HG02884 (cell line): Measurements from ENCODE around the gene EXT2.

ENCODE experiments used
- ATAC-seq: cut with Tn5 transposase; IDR thresholded peaks from one replicate; pipeline ENCODE4 v1.9.1; 2021; ENCODE audit warnings: mild to moderate bottlenecking, moderate library complexity; ENCODE audit not compliant: unreplicated experiment

EXT2 gene

GRCh38 chr11:44192462-44193100 is 97.1 kb downstream of the EXT2 start:
- ATAC-seq: peak; percentile 66

DNA sequence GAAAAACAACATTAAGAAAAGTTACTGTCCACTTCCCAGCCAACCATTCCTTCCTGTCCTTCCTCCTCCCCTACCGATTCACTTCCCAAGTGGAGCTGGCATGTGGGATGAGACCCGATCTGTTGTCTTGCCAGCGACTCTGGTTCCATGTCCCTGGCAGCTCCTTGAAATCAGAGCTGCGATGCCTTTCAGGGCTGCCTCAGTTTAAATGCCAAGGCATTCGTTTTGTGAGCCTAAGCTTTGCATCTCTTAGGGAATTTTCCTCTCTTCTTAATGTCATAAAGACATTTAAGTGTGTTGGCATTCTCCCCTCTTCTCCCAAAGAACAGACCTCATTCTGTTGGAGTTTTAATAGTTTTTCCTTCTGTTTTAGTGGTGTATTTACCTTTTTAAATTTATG is 98.4 kb downstream of the EXT2 start:
- no peak for ATAC-seq

DNA sequence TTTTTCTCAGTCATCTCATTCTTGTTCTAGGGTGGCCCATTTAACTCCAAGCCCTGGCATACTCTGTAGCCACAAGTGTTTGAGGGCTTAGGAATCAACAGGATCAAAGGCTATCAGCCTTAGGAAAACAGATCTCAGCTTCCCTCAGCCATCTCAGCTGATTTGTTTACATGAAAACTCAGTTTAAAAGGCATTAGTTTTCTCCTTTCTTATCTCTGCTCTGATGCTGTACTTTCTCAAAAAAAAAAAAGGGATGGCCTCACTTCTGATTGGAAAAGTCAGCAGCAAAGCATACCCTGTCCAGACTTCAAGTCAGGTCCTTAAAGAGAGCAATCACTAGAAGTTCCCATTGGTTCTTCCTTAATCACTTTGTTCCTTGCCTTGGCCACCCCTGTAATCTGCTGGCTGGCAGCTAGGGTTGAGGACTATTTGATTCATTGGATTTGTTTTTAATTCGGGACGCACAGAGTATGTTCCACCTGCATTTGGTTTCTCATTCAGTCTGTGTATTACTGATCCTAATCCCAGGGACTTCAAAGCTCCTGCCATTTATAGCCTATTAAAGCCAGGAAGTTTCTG is 102.8 kb downstream of the EXT2 start:
- ATAC-seq: no peak

DNA sequence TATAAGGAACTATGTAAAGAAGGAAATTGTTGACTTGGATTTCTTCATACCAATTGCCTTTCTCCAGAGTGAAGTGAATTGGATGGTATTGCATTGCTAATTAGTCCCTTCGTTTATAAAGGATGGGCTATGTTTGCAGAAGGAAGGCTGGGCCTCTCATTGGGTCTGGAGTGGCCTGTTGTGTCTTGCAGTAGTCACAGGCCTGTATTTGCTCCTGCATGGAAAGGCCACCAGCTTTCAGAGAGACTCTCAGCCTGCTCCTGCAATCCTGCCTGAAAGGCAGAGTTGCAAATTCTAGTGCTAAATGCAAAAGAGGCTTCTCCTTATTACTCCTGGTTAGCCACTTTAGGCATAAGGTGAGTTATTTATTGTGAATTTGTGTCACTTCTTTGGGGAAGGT is 103.8 kb downstream of the EXT2 start:
- ATAC-seq: no peak

DNA sequence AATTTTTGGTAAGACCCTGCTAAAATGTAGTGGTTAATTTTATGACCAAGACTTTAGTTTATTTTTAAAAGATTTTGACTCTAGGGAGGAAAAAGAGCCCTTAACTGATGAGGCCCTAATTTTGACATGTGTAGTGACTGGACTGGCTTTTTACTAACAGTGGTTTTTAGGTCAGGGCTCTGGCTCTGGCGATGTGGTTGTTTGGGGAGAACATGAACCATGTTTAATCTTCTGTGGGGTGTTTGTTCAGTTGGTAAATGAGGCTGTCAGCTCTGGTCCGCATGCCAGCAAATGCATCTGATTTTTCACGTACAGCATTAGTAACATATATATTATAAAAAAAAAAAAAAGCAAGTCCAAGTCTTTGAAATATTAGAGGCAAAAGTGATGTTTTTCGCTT is 104.3 kb downstream of the EXT2 start:
- ATAC-seq: no peak

DNA sequence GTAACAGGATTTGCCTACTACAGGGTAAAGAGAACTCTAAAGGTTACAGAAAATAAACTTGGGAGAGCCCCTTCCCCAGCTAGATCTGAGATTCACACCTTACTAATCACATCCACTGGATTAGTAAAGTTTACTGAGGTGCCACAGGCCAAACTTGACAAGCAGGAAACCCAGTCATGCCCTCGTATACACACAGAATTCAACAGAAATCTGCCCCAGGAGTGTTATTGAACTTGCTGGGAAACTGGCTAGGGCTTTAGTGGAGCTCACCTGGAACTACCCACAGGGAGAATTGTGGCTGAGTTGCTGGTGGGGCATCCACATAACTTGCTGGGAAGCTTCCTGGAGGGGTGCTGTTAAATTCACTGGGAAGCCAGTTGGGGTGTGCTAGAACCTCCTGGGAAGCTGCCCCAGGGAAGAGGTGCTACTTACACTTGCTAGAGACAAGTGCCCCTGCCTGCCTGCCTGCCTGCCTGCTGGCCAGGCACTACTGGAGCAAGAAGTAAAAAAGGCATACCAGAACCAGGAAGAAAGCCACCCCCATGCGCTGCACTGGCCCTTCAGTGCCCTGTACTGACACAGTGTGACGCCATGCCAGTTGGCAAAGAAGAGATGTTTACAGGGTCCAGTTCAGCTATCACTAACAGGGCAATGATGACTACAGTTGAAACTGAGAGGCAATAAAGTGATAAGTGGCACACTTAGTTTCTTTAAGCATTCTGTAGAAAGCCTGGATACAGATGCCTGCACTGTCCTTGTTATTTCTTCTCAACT is 108.0 kb downstream of the EXT2 start:
- ATAC-seq: no peak

GRCh38 chr11:44205352-44205751 is 109.9 kb downstream of the EXT2 start:
- ATAC-seq: no peak

DNA sequence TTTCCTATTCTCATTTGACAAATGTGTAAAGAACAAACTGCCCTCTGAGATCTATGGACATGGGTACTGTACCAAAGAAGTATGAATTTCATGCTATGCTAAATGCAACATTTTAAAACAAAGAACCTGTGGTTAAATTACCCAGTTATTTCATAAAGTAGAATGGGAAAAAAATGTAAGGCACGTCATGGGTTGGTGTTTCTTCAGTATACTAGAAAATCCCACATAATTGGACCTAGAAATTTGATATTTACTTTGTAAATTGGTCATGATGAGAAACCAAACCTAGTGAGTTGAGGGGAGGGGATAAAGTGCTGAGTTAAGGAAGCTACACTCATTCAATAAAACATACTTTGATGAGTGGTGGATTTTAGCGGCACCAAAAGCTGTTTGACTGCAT is 110.4 kb downstream of the EXT2 start:
- ATAC-seq: no peak

DNA sequence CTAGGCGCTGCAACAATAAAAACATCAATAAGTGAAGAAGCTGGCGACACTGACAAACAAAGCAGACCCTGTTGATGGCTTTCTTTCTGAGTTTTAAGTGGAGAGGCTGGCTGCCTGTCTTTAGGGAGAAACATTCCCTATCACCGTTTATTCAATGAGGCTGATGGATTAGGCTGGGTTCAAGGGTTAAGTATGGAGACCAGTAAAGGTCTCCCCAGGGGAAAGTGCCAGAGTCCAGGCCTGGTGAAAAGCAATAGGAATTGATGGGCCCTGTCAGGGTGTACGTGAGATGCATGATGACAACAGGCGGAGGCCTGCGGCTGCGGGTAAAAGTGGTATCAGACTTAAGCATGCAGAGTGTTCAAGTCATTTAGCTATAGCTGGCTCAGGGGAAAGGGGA is 111.8 kb downstream of the EXT2 start:
- ATAC-seq: no peak

GRCh38 chr11:44208976-44209603 is 113.6 kb downstream of the EXT2 start:
- no peak for ATAC-seq

GRCh38 chr11:44212128-44212527 is 116.7 kb downstream of the EXT2 start:
- no peak for ATAC-seq

- no peak for ATAC-seq
Measured at GRCh38 chr11:44213148-44213547, 117.7 kb downstream of the EXT2 start.

GRCh38 chr11:44217432-44217831 is 122.0 kb downstream of the EXT2 start:
- ATAC-seq: no peak

- no peak for ATAC-seq
Measured at GRCh38 chr11:44219830-44220796, 124.6 kb downstream of the EXT2 start.

GRCh38 chr11:44221456-44221855 is 126.0 kb downstream of the EXT2 start:
- ATAC-seq: no peak

- ATAC-seq: no peak
Measured at GRCh38 chr11:44221992-44222391, 126.5 kb downstream of the EXT2 start.

- no peak for ATAC-seq
Measured at GRCh38 chr11:44223238-44223637, 127.8 kb downstream of the EXT2 start.

DNA sequence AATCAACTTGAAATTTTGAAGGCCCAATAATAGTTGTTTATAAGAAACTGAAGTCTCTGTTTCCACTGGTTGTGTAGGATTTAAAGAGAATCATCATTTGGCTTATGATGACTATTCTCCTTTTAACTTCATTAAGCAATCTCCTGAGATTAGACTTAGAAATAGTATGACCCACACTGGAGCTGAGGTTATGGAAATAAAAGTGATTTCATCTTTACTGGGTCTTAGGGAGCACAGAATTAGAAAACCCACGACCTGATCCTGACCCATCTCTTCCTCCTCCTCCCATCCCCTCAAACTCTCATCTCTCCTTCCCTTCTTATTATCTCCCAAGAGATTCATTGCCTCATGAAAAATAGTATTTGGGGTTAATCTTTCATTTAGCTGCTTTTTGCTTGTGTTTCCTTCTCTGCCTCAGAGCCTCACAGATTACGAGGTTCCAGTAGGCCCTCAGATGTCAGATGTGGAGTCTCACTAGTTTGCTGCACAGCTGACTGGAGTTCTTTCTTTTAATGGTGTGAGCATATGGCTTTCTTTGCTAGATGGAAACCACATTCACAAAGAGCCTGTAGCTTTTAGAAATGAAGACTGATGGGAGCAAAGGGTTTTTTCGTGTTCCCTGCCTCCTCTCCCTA is 129.5 kb downstream of the EXT2 start:
- ATAC-seq: no peak

GRCh38 chr11:44226490-44226889 is 131.0 kb downstream of the EXT2 start:
- ATAC-seq: no peak

DNA sequence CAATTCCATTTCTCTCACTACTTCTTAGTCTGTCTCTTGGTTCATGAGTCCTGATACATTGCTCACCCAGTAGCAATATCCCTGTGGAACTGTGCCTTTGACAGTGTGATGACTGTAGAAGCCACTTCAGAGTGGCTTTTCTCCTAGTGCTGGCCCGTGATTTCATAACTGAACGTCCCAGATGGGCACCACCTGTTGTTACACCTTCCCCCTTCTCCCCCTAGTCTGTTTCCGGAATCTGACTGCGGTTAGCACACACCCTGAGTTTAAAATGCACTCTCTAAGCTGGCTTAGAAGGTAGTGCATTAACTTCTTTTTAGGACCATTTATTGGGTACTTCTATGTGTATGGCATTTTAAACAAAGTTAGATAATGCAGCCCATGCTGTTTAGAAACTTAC is 131.5 kb downstream of the EXT2 start:
- no peak for ATAC-seq
